ENCODE data around the gene TXNRD1. TPM values are rescaled to one million over a fixed set of nuclear protein-coding genes. Genes with fewer than 3 reads are reported as not detected.

Gene TXNRD1
- total and polyA plus RNA-seq, 2 of the 8 experiments (the other 6 are each of a cell fraction or from before 2014, with no cell fraction given): 56.8 to 127 TPM

Other genes with a start within 250 kb of the TXNRD1 start
- gene TDG, start 249.9 kb upstream of the TXNRD1 start, total RNA-seq (2021; fragmentation: NEBNext Ultra II Directional; extraction: Animal tissue kit (Norgen Biotek cat#: 25700)): 47.8 and 49.0 TPM in 2 replicates
- gene TDG, start 249.9 kb upstream of the TXNRD1 start, polyA plus RNA-seq (2011; rRNA removed): 13.7 and 22.7 TPM in 2 replicates
- gene GLT8D2, start 165.6 kb upstream of the TXNRD1 start, total RNA-seq (2021; fragmentation: NEBNext Ultra II Directional; extraction: Animal tissue kit (Norgen Biotek cat#: 25700)): 5.7 and 6.8 TPM in 2 replicates
- gene GLT8D2, start 165.6 kb upstream of the TXNRD1 start, polyA plus RNA-seq (2011; rRNA removed): 5.0 and 9.8 TPM in 2 replicates
- 1.8 and 2.5 TPM in 2 replicates for gene HCFC2, start 151.2 kb upstream of the TXNRD1 start, total RNA-seq (2021; fragmentation: NEBNext Ultra II Directional; extraction: Animal tissue kit (Norgen Biotek cat#: 25700))
- gene HCFC2, start 151.2 kb upstream of the TXNRD1 start, polyA plus RNA-seq (2011; rRNA removed): 0.46 and 0.62 TPM in 2 replicates
- gene NFYB, start 77.6 kb upstream of the TXNRD1 start, total RNA-seq (2021; fragmentation: NEBNext Ultra II Directional; extraction: Animal tissue kit (Norgen Biotek cat#: 25700)): 42.2 and 43.5 TPM in 2 replicates
- 12.4 and 29.1 TPM in 2 replicates for gene NFYB, start 77.6 kb upstream of the TXNRD1 start, polyA plus RNA-seq (2011; rRNA removed)
- gene EID3, start 88.0 kb downstream of the TXNRD1 start, total RNA-seq (2021; fragmentation: NEBNext Ultra II Directional; extraction: Animal tissue kit (Norgen Biotek cat#: 25700)): 2.2 and 2.8 TPM in 2 replicates
- 1.0 and 1.2 TPM in 2 replicates for gene EID3, start 88.0 kb downstream of the TXNRD1 start, polyA plus RNA-seq (2011; rRNA removed)
- 14.4 and 15.5 TPM in 2 replicates for gene CHST11, start 241.2 kb downstream of the TXNRD1 start, total RNA-seq (2021; fragmentation: NEBNext Ultra II Directional; extraction: Animal tissue kit (Norgen Biotek cat#: 25700))
- gene CHST11, start 241.2 kb downstream of the TXNRD1 start, polyA plus RNA-seq (2011; rRNA removed): 20.8 and 22.7 TPM in 2 replicates

All from H1 (cell line).